ENCODE results near the gene SLC2A14.
"Not testable (repeated sequence)": the region's sequence is repeated elsewhere in the genome, so short reads cannot be mapped to it uniquely, and the experiment has no call there.

SLC2A14 gene

GRCh38 chr12:7806863-7807487 is 65.7 kb downstream of the SLC2A14 start:
- Histone ChIP-seq H3K27me3 (no peaks in the 10 kb centered on the region), H3K4me3 (ENCODE audit: low read depth in 1 of 2, low read length in 1 of 2) (no peak overlapping the region), H3K36me3 (no peaks in the 10 kb centered on the region), H3K4me1 (ENCODE audit: control insufficient read depth in 1 of 2, insufficient read depth in 1 of 2, low read depth in 1 of 2, low read length in 1 of 2) (no peaks in the 10 kb centered on the region), H3K27ac (no peak overlapping the region), H3K9me3 (no peaks in the 10 kb centered on the region)
- peak; percentile 78 for TF ChIP-seq CTCF (IDR thresholded peaks at IDR 0.05)

DNA sequence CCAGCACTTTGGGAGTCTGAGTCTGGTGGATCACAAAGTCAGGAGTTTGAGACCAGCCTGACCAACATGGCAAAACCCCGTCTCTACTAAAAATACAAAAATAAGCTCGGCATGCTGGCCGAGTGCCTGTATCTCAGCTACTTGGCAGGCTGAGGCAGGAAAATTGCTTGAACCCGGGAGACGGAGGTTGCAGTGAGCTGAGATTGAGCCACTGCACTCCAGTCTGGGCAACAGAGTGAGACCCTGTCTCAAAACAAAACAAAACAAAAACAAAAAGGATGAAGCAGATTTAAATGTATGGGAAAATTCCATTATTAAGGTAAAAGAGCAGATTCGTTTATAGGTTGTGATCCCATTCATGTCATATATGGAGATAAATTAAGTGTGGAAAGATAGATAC is 66.4 kb downstream of the SLC2A14 start:
- not testable (repeated sequence) for H3K4me1 ChIP-seq (ENCODE audit: control insufficient read depth in 1 of 2, insufficient read depth in 1 of 2, low read depth in 1 of 2, low read length in 1 of 2); H3K27me3 ChIP-seq; H3K27ac ChIP-seq; H3K36me3 ChIP-seq; H3K4me3 ChIP-seq (ENCODE audit: low read depth in 1 of 2, low read length in 1 of 2); H3K9me3 ChIP-seq

DNA sequence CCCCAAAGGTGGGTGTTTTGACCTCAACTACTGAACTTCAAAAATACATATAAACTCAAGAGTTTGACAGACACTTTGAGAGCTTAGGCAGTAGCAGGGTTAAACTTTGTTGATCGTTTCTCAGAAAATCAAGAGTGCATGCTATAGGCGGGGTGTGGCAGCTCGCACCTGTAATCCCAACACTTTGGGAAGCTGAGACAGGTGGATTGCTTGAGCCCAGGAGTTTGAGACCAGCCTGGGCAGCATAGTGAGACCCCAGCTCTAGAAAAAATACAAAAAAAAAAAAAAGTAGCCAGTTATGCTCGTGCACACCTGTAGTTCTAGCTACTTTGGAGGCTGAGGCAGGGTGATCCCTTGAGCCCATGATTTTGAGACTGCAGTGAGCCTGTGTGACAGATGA is 71.3 kb downstream of the SLC2A14 start:
- no peaks in the 10 kb centered on the region for H3K9me3 ChIP-seq
- no peaks in the 10 kb centered on the region for H3K36me3 ChIP-seq
- H3K4me3 ChIP-seq (ENCODE audit: low read depth in 1 of 2, low read length in 1 of 2) = no peak overlapping the region
- no peak overlapping the region for H3K27ac ChIP-seq
- no peak for TF ChIP-seq CTCF (IDR thresholded peaks at IDR 0.05)
- no peaks in the 10 kb centered on the region for H3K27me3 ChIP-seq
- H3K4me1 ChIP-seq (ENCODE audit: control insufficient read depth in 1 of 2, insufficient read depth in 1 of 2, low read depth in 1 of 2, low read length in 1 of 2) = peaks cover 4 to 7% of the 10 kb centered on the region in 2 experiments

DNA sequence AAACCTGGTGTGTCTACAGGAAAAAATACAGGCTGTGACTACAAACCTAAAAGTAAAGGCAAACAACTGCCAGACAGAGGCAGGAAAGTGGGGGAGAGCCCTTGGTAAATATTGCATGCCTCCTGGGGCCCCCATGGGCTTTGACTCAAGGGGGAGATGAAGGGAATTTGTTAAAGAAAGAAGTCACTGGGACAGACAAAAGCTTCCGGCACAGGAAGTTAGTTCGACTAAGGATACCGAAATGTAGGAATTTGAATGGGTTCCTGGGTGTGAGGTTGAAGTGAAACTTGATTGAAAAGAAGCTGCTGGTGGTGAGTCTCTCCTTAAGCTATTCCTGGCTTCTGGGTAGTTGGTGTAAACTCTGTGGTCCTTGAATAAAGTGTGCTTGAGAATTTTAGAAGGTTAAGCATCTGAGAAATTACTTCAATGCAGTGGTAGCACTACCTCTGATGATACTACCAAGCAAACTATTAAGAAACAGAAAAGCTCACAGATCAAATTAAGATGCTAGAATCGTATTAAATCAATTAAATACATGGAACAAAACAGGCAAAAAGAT is 73.9 kb downstream of the SLC2A14 start:
- not testable (repeated sequence) for H3K4me1 ChIP-seq (ENCODE audit: control insufficient read depth in 1 of 2, insufficient read depth in 1 of 2, low read depth in 1 of 2, low read length in 1 of 2); H3K27me3 ChIP-seq; H3K4me3 ChIP-seq (ENCODE audit: low read depth in 1 of 2, low read length in 1 of 2); H3K27ac ChIP-seq; H3K36me3 ChIP-seq; H3K9me3 ChIP-seq

- TF ChIP-seq CTCF (IDR thresholded peaks at IDR 0.05) = no peak
- Histone ChIP-seq H3K27ac (no peak overlapping the region), H3K4me1 (ENCODE audit: control insufficient read depth in 1 of 2, insufficient read depth in 1 of 2, low read depth in 1 of 2, low read length in 1 of 2) (peaks cover 17 to 19% of the 10 kb centered on the region in 2 experiments), H3K9me3 (no peaks in the 10 kb centered on the region), H3K36me3 (no peaks in the 10 kb centered on the region), H3K27me3 (no peaks in the 10 kb centered on the region), H3K4me3 (ENCODE audit: low read depth in 1 of 2, low read length in 1 of 2) (no peak overlapping the region)
Measured at GRCh38 chr12:7797698-7798398, 74.9 kb downstream of the SLC2A14 start.

DNA sequence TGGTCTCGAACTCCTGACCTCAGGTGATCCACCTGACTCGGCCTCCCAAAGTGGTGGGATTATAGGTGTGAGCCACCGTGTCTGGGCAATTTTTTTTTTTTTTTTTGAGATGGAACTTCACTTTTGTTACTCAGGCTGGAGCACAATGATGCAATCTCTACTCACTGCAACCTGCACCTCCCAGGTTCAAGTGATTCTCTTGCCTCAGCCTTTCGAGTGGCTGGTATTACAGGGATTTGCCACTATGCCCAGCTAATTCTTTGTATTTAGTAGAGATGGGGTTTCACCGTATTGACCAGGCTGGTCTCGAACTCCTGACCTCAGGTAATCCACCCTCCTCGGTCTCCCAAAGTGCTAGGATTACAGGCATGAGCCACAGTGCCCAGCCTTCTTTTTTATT is 75.4 kb downstream of the SLC2A14 start:
- peaks cover 23 to 25% of the 10 kb centered on the region in 2 experiments for H3K4me1 ChIP-seq (ENCODE audit: control insufficient read depth in 1 of 2, insufficient read depth in 1 of 2, low read depth in 1 of 2, low read length in 1 of 2)
- H3K36me3 ChIP-seq; H3K27ac ChIP-seq; H3K4me3 ChIP-seq (ENCODE audit: low read depth in 1 of 2, low read length in 1 of 2); H3K9me3 ChIP-seq; H3K27me3 ChIP-seq: not testable (repeated sequence)

DNA sequence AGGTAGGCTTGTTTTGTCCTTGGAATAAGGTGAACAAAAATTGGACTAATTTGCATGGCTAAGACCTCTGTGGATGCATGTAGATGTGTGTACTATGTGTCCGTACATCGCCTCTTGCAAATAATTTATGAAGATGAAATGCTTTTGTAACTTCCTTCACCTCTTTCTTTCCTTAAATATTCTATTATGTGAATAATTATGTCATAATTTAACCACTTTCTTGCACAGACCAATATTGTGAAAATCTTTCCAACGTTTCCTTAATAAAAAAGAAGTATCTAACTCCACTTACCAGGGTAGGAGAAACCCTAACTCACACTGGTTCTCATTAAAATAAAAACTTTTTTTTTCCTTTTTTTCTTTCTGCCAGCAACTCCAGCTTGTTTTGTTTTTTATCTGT is 79.5 kb downstream of the SLC2A14 start:
- H3K27me3 ChIP-seq = no peaks in the 10 kb centered on the region
- no peaks in the 10 kb centered on the region for H3K9me3 ChIP-seq
- peak overlapping the region; percentile 41 for H3K27ac ChIP-seq
- H3K4me3 ChIP-seq (ENCODE audit: low read depth in 1 of 2, low read length in 1 of 2) = no peak overlapping the region
- no peak for TF ChIP-seq CTCF (IDR thresholded peaks at IDR 0.05)
- no peaks in the 10 kb centered on the region for H3K36me3 ChIP-seq
- H3K4me1 ChIP-seq (ENCODE audit: control insufficient read depth in 1 of 2, insufficient read depth in 1 of 2, low read depth in 1 of 2, low read length in 1 of 2) = peaks cover 29 to 30% of the 10 kb centered on the region in 2 experiments

DNA sequence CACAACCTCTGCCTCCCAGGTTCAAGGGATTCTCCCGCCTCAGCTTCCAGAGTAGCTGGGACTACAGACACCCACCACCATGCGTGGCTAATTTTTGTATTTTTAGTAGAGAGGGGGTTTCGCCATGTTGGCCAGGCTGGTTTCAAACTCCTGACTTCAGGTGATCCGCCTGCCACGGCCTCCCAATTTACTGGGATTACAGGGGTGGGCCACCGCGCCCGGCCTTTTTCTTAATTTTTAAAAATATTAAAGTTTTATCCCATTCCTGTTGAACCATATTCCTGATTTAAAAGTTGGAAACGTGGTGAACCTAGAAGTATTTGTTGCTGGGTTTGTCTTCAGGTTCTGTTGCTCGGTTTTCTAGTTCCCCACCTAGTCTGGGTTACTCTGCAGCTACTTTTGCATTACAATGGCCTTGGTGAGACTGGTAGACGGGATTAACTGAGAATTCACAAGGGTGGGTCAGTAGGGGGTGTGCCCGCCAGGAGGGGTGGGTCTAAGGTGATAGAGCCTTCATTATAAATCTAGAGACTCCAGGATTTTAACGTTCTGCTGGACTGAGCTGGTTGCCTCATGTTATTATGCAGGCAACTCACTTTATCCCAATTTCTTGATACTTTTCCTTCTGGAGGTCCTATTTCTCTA is 83.7 kb downstream of the SLC2A14 start, which contains the start of gene NANOG:
Gene NANOG (plus strand): TSS at position 519 of the 645 bp plus-strand sequence. CDS start 213 bp downstream, outside the sequence.
- not testable (repeated sequence) for H3K27ac ChIP-seq; H3K4me3 ChIP-seq (ENCODE audit: low read depth in 1 of 2, low read length in 1 of 2); H3K36me3 ChIP-seq; H3K9me3 ChIP-seq; H3K27me3 ChIP-seq
- H3K4me1 ChIP-seq (ENCODE audit: control insufficient read depth in 1 of 2, insufficient read depth in 1 of 2, low read depth in 1 of 2, low read length in 1 of 2) = peaks cover 23 to 27% of the 10 kb centered on the region in 2 experiments

Data from neutrophil (primary cell).